ENCODE results near the gene IREB2.

DNA sequence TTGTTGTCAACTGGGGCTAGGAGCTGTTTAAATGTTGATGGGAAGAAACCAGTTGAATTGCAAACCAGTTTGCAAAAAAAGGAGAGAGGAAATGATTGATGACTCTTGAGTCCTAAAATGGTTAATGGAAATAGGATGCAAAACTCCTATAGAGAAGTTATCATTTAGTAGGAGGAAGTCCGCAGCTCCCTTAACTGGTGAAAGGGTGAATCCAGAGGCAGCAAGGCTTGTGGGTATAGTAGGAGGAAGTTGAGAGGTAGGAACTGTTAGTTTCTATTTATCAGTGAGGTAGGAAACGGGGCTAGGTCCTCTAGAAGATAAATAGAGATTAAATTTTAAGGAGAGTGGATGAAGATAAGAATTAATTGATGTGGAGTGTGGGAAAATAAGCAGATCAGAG, 15.4 kb downstream of the IREB2 start:
- TF ChIP-seq, protein P1, sequence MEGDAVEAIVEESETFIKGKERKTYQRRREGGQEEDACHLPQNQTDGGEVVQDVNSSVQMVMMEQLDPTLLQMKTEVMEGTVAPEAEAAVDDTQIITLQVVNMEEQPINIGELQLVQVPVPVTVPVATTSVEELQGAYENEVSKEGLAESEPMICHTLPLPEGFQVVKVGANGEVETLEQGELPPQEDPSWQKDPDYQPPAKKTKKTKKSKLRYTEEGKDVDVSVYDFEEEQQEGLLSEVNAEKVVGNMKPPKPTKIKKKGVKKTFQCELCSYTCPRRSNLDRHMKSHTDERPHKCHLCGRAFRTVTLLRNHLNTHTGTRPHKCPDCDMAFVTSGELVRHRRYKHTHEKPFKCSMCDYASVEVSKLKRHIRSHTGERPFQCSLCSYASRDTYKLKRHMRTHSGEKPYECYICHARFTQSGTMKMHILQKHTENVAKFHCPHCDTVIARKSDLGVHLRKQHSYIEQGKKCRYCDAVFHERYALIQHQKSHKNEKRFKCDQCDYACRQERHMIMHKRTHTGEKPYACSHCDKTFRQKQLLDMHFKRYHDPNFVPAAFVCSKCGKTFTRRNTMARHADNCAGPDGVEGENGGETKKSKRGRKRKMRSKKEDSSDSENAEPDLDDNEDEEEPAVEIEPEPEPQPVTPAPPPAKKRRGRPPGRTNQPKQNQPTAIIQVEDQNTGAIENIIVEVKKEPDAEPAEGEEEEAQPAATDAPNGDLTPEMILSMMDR (IDR thresholded peaks at IDR 0.05): no peak
- no peak for TF ChIP-seq POLR2A (IDR thresholded peaks at IDR 0.05)
